PFSK-1 (cell line): ENCODE results near the gene CACNB2.

Source experiments
- FOXP2 ChIP-seq: optimal IDR thresholded peaks from 2 replicates; pipeline ENCODE3; 2011; ENCODE audit warnings: borderline replicate concordance, control low read depth, inconsistent platforms; ENCODE audit not compliant: insufficient read depth; ENCODE audit errors: extremely low read length, extremely low read depth
- POLR2AphosphoS5 ChIP-seq: IDR thresholded peaks from 2 replicates; pipeline ENCODE4 v1.6.1; 2012; ENCODE audit warnings: low read depth, mild to moderate bottlenecking, control low read depth, low read length, moderate library complexity
- REST ChIP-seq, 2 experiments: IDR thresholded peaks; 2 replicates each; pipeline versions ENCODE4 v1.6.1 to v1.8.0; 2011 to 2012; ENCODE audit warnings: low read depth in 2 of 2, low read length in 2 of 2, control low read depth in 1 of 2, inconsistent platforms in 1 of 2, mild to moderate bottlenecking in 1 of 2, moderate library complexity in 1 of 2; ENCODE audit not compliant: insufficient read depth in 1 of 2
- SIN3A ChIP-seq: IDR thresholded peaks from 2 replicates; pipeline ENCODE4 v1.6.1; 2012; ENCODE audit warnings: mild to moderate bottlenecking, low read length, moderate library complexity, borderline replicate concordance; ENCODE audit not compliant: insufficient read depth
- TAF1 ChIP-seq: IDR thresholded peaks from 2 replicates; pipeline ENCODE4 v1.6.1; 2012; ENCODE audit warnings: low read length, control low read depth, borderline replicate concordance; ENCODE audit not compliant: insufficient read depth

Gene CACNB2

GRCh38 chr10:18446205-18446604 is 306.0 kb downstream of the CACNB2 start:
- TF ChIP-seq FOXP2: no peak
- no peak for TF ChIP-seq TAF1
- no peak for TF ChIP-seq POLR2AphosphoS5
- no peak for TF ChIP-seq SIN3A
- no peak for TF ChIP-seq REST (IDR thresholded peaks at IDR 0.05; ENCODE audit: insufficient read depth in 1 of 2, low read depth in 2 of 2, low read length in 2 of 2)

GRCh38 chr10:18449611-18450026 is 309.4 kb downstream of the CACNB2 start:
- TF ChIP-seq FOXP2 (no peak), POLR2AphosphoS5 (no peak), TAF1 (no peak), REST (IDR thresholded peaks at IDR 0.05; ENCODE audit: insufficient read depth in 1 of 2, low read depth in 2 of 2, low read length in 2 of 2) (no peak), SIN3A (no peak)

- TF ChIP-seq FOXP2: no peak
- no peak for TF ChIP-seq TAF1
- TF ChIP-seq POLR2AphosphoS5: no peak
- no peak for TF ChIP-seq SIN3A
Measured at GRCh38 chr10:18450298-18450697, 310.1 kb downstream of the CACNB2 start.

- no peak for TF ChIP-seq SIN3A
- TF ChIP-seq POLR2AphosphoS5: no peak
- no peak for TF ChIP-seq REST (IDR thresholded peaks at IDR 0.05; ENCODE audit: insufficient read depth in 1 of 2, low read depth in 2 of 2, low read length in 2 of 2)
- no peak for TF ChIP-seq FOXP2
- TF ChIP-seq TAF1: no peak
Measured at GRCh38 chr10:18455086-18455884, 315.1 kb downstream of the CACNB2 start.

GRCh38 chr10:18456984-18457383 is 316.8 kb downstream of the CACNB2 start:
- TF ChIP-seq TAF1 (no peak), FOXP2 (no peak), SIN3A (no peak), POLR2AphosphoS5 (no peak), REST (IDR thresholded peaks at IDR 0.05; ENCODE audit: insufficient read depth in 1 of 2, low read depth in 2 of 2, low read length in 2 of 2) (no peak)
